BE2C (cell line): ENCODE results near the gene IRS2.

Source experiments
- DNase-seq: peaks from one replicate; pipeline ENCODE4 v3.0.0-alpha.2; 2020
- H3K27me3 ChIP-seq: fragments of 250-450 bp; sonication (Bioruptor Pico); 2 replicates; pipeline ENCODE4 v1.5.1; 2020; ENCODE audit warnings: mild to moderate bottlenecking
- H3K36me3 ChIP-seq: fragments of 250-450 bp; sonication (Bioruptor Pico); 2 replicates; pipeline ENCODE4 v1.5.1; 2020; ENCODE audit warnings: mild to moderate bottlenecking
- H3K4me1 ChIP-seq: fragments of 250-450 bp; sonication (Bioruptor Pico); 2 replicates; pipeline ENCODE4 v1.5.1; 2020
- H3K4me3 ChIP-seq: 2 replicates; pipeline ENCODE4 v1.5.1; 2011; ENCODE audit warnings: low read depth, low read length
- H3K9me3 ChIP-seq: fragments of 250-450 bp; sonication (Bioruptor Pico); 2 replicates; pipeline ENCODE4 v1.5.1; 2020
- TF ChIP-seq, protein P1 (sequence below): IDR thresholded peaks from 2 replicates; pipeline ENCODE4 v1.5.1; 2012; ENCODE audit warnings: mild to moderate bottlenecking, low read depth, low read length

IRS2 gene

GRCh38 chr13:109783815-109784589 lies 2.4 kb downstream of the IRS2 start:
- peaks cover 30% of the 10 kb centered on the region for H3K27me3 ChIP-seq
- H3K4me3 ChIP-seq, result peak overlapping the region; percentile 87
- no peaks in the 10 kb centered on the region for H3K9me3 ChIP-seq
- H3K4me1 ChIP-seq, result no peaks in the 10 kb centered on the region; the same call in none of the 2 replicates
- DNase-seq, result peak; percentile 63
- peaks cover 14% of the 10 kb centered on the region for H3K36me3 ChIP-seq
- TF ChIP-seq, protein P1, sequence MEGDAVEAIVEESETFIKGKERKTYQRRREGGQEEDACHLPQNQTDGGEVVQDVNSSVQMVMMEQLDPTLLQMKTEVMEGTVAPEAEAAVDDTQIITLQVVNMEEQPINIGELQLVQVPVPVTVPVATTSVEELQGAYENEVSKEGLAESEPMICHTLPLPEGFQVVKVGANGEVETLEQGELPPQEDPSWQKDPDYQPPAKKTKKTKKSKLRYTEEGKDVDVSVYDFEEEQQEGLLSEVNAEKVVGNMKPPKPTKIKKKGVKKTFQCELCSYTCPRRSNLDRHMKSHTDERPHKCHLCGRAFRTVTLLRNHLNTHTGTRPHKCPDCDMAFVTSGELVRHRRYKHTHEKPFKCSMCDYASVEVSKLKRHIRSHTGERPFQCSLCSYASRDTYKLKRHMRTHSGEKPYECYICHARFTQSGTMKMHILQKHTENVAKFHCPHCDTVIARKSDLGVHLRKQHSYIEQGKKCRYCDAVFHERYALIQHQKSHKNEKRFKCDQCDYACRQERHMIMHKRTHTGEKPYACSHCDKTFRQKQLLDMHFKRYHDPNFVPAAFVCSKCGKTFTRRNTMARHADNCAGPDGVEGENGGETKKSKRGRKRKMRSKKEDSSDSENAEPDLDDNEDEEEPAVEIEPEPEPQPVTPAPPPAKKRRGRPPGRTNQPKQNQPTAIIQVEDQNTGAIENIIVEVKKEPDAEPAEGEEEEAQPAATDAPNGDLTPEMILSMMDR, result no peak

DNA sequence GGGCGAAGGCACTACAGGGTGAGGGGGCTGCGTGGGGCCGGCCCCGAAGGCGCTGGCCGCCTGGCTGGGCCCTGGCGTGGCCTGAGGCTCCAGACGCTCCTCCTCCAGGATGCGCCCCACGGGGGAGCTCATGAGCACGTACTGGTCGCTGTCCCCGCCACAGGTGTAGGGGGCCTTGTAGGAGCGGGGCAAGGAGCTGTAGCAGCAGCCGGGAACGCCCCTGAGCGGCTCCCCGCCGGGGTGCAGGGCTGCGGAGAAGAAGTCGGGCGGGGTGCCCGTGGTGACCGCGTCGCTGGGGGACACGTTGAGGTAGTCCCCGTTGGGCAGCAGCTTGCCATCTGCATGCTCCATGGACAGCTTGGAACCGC lies 3.0 kb downstream of the IRS2 start:
- TF ChIP-seq, protein P1, result peak; percentile 19; the same call in 1 of the 2 replicates
- H3K4me1 ChIP-seq, result no peaks in the 10 kb centered on the region; the same call in 1 of the 2 replicates
- H3K4me3 ChIP-seq, result peak overlapping the region; percentile 87
- H3K27me3 ChIP-seq, result peaks cover 27% of the 10 kb centered on the region
- peak; percentile 66 for DNase-seq
- no peaks in the 10 kb centered on the region for H3K9me3 ChIP-seq
- H3K36me3 ChIP-seq, result peaks cover 14% of the 10 kb centered on the region

GRCh38 chr13:109782823-109783431 lies 3.5 kb downstream of the IRS2 start:
- Histone ChIP-seq H3K4me1 (no peaks in the 10 kb centered on the region; the same call in 1 of the 2 replicates), H3K4me3 (peak overlapping the region; percentile 87), H3K36me3 (peaks cover 14% of the 10 kb centered on the region), H3K27me3 (peaks cover 27% of the 10 kb centered on the region), H3K9me3 (no peaks in the 10 kb centered on the region)
- peak; percentile 27 for DNase-seq
- TF ChIP-seq, protein P1, result no peak

- peaks cover 14% of the 10 kb centered on the region for H3K36me3 ChIP-seq
- TF ChIP-seq, protein P1, result no peak
- H3K9me3 ChIP-seq, result no peaks in the 10 kb centered on the region
- peak; percentile 49 for DNase-seq
- no peaks in the 10 kb centered on the region; the same call in 1 of the 2 replicates for H3K4me1 ChIP-seq
- peak overlapping the region; percentile 87 for H3K4me3 ChIP-seq
- peaks cover 27% of the 10 kb centered on the region for H3K27me3 ChIP-seq
Measured at GRCh38 chr13:109782066-109782822, 4.1 kb downstream of the IRS2 start.

GRCh38 chr13:109781384-109782065 lies 4.9 kb downstream of the IRS2 start:
- Histone ChIP-seq H3K36me3 (peaks cover 14% of the 10 kb centered on the region), H3K4me1 (no peaks in the 10 kb centered on the region; the same call in 1 of the 2 replicates), H3K27me3 (peaks cover 27% of the 10 kb centered on the region), H3K4me3 (peak overlapping the region; percentile 87), H3K9me3 (no peaks in the 10 kb centered on the region)
- TF ChIP-seq, protein P1, result no peak
- DNase-seq, result no peak
